HG02852 (cell line): ENCODE measurements around the gene KCNS3.

ENCODE experiments used
- ATAC-seq: cut with Tn5 transposase; IDR thresholded peaks from one replicate; pipeline ENCODE4 v1.9.1; 2021; ENCODE audit warnings: mild to moderate bottlenecking, moderate library complexity; ENCODE audit not compliant: unreplicated experiment

The KCNS3 gene

DNA sequence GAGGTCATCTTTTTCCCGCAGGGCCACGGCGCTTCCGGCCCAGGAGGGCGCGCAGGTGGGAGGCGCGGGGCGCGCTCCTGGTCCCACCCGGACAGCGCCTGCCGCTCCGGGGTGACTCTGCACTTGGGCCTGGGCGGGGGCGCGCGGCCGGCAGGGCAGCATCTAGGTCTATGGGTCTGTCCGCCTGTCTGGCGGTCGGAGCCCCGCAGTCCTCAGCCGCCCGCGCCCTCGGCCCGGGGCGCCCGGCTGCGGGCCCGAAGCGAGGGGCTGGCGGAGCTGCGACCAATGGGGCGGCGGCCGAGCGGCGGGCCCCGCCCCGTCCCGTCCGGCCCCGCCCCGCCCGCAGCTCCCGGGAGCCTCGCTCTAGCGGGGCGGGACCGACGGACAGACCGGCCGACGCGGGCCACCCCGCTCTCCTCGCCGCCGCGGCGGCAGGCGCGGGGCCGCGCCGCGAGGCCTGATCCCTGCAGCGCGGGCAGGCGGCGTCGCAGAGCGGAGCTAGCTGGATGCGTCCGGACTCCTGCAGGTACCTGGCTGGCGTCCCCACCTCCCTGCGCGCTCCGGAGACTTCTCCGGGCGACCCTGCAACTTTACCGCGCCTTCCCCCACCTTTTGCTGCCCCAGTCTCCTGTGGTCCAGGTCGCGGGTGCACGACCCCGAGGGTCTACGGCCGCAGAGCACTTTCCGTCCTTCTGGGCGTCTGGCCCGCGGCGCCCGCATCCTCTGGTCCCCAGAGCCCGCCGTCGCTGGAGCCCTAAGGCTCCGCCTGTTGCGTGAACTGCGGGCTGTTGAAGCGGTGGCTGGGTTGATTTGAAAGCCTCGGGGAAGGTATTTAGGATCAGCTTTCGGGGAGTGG, at the start of gene KCNS3:
KCNS3 (plus strand) TSS at position 387 of the 856 bp plus-strand sequence. CDS start 52,342 bp downstream, outside the sequence.
- ATAC-seq, result peak; percentile 86

- ATAC-seq, result peak; percentile 90
These were observed 48.1 kb upstream of the KCNS3 start for GRCh38 chr2:17830053-17831034.

DNA sequence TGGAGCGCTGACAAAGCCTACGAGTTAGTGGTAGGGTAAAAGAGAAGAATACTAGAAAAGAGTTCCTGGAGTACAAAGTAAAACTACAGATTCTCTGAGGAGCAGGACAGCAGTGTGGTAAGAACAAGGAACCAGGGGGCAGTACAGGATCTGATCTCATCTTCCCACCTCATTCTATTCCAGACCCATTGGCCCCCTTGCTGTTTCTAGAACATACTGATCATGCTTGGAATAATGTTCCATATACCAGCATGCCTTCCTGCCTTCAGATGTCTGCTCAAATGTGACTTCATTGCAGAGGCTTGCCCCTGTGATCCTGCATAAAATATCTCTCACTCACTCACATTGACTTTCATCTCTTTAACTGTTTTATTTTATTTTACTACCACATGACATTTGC, 43.0 kb upstream of the KCNS3 start:
- ATAC-seq, result no peak

GRCh38 chr2:17839959-17840358, 38.5 kb upstream of the KCNS3 start:
- no peak for ATAC-seq

GRCh38 chr2:17843457-17843856, 35.0 kb upstream of the KCNS3 start:
- no peak for ATAC-seq

DNA sequence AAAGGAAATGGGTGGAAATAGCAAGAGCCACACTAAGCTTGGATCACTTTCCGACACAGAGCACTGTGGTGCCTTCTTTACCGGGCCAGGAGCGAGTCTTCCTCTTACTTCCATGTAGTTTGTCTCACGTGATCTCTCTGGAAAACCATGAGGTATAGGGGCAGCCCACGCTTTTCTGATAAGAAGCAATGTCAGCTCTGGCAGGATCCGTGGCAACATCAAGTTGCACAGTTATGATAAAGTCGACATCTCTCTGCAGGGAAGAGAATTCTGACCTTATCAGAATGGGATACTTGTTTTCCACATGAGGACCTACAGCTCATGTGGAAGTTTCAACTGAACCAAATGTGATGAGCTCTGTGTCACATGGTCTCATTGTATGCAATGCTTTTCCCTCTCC, 32.7 kb upstream of the KCNS3 start:
- no peak for ATAC-seq

- no peak for ATAC-seq
These were observed 31.8 kb upstream of the KCNS3 start for GRCh38 chr2:17846676-17847075.

DNA sequence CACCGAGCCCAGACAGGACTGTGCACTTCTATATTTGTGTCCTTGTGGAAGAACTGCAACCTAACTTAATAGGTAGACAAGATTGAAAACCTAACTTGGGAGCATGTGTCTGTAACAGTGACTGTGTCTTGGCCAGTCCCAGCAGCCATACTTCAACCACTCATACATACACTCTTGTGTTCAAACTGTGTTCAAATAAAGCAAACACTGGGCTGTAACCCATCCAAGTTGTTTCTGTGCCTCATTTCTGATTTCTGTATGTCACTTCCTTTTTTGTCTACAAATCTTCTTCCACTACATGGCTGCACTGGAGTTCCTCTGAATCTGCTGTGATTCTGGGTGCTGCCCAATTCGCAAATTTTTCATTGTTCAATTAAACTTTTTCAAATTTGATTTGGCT, 31.2 kb upstream of the KCNS3 start:
- ATAC-seq, result no peak

DNA sequence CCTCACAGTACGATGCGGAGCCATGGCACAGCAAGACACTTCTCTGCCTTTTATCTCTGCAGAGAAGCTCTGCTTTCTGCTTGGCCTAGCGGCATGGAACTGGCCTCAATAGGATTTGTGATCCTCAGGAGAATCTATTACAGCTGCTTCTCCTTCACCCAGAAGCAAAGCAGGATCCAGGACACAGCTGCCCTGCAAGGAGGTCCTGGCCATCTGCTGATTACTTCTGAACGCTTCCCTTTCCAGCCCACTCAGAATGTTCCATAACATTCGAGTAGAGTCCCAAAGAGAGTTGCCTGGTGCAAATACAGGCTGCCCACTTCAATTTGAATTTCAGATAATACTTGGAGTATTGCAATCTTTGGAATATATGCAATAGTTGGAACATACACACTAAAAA, 29.2 kb upstream of the KCNS3 start:
- ATAC-seq, result no peak

DNA sequence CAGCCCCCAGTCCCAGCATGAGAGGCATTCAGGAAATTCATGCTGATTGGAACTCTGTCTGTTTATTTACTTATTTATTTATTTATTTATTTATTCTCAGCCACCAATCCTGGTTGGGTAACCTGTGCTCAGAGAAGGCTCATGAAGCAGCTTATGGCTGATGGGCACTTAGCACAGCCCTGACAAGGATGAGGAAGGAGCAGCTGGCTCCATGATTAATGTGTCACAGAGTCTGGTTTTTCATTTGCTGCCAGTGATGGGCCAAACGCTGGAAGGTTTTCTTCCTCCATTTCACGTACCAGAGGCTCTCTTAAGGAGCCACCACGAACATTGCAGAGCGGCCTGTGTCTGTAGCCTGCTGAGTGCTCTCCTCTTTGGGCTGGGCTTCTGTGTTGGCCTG, 28.3 kb upstream of the KCNS3 start:
- no peak for ATAC-seq

DNA sequence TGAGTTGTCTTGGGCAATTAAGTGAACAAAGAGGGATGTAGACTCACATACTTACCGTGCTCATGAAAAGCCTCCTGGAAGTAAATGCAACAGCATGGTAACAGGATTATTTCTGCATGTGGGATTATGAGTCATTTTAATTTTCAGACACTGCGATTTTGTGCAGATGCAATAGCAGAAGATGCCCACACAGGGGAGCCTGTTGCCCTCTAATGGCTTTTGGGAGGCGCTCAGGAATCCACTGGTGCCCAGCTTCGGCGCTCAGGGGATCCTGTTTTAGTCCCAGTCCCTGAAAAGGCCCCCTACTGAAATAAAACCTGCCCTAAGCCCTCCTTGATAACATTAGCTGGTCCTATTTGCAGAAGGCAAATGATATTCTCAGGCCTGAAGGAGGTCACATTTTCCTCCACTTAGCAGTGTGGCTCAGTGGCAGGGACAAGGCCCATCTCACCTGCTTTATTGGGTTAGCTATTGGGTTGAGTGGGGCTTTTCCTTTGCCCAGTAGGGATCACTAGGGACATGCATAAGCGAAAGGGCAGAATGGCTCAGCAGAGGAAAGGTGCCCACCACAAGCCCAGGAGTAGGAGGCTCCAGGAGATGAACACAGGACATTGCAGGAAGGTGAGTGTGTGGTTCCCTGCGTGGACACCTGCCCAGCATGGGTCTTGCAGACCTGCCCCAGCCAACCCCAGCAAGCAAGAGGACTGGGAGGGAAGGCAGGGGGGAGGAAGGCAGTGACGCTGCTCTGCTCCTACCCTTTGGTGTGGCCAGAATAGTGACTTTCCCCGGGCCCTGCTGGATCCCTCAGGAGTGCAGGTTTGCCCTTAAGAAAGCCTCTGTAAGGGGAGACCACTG, 26.5 kb upstream of the KCNS3 start:
- peak; percentile 80 for ATAC-seq

DNA sequence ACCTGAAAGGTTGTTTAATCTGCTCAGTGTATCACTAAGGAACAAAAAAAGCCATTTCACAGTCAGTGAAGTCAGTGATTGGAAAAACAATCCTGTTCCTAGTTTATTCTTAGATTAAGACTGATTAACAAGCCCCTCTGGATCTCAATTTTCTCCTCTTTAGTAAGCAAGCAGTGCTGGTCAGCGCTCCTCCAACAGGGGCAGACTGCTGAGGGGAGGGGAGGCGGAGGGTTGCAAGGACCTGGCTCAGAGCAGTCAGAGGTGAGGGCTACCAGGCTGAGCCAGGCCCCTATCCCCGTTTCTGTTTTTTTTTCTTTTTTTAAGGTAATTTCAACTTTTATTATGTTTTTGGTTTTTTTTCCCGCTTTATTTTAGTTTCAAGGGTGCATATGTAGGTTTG, 24.7 kb upstream of the KCNS3 start:
- no peak for ATAC-seq

DNA sequence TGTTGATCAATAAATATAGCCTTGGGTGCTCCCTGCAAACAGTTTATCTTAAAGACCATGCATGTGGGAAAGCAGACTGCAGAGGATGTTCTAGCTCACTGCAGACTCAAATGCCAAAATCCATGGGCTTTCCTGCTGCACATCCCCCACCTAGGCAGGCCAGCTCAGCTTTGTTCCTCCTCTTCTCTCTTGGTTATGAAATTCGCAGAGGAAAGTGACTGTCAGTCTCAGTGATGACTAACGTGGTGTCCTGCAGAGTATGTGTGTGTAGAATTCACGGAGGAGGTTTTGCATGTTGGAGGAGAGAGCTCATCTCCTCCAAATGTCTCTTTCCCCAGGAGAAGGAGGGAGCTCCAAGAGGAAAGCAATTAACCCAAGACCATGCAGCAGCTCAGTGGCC, 21.4 kb upstream of the KCNS3 start:
- ATAC-seq, result no peak

GRCh38 chr2:17858064-17858463, 20.4 kb upstream of the KCNS3 start:
- no peak for ATAC-seq

GRCh38 chr2:17863539-17863938, 14.9 kb upstream of the KCNS3 start:
- no peak for ATAC-seq

DNA sequence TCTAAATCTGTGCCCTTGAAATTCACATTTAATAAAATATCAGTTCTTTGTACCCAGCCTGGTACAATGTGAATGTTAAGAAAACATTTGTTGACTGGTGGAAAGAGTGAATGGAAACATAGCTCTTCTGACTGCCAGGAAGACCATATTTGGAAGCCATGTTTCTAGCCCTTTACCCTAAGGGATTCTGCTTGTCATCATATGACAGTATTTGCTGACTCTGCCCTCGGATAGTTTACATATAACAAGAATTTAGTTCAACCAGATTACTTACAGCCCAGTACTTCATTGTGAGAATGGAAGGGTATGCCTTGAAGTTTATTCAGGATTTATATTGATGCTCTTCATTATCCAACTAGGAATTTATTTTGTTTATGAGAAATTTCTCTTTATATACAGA, 13.8 kb upstream of the KCNS3 start:
- ATAC-seq, result no peak

- no peak for ATAC-seq
These were observed 11.3 kb upstream of the KCNS3 start for GRCh38 chr2:17867133-17867532.

GRCh38 chr2:17869128-17869527, 9.3 kb upstream of the KCNS3 start:
- ATAC-seq, result no peak

GRCh38 chr2:17871639-17872038, 6.8 kb upstream of the KCNS3 start:
- no peak for ATAC-seq

DNA sequence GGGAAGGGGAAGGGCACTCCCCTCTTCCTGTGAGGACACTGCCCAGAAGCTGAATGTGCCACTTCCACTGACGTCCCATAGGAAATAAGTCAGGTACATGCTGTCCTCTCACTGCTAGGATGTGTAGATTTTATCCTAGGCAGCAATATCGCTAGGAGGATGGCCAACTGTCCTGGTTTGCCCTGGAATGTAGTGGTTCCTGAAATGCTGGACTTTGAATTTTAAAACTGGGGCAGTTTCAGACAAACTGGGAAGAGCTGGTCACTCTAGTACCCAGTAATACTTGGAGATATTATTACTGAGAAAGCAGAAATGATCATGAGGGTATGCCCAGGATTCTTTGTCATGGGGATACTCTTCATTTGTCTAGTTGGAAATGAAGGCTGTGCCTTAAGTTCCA, 5.4 kb upstream of the KCNS3 start:
- ATAC-seq, result no peak

- no peak for ATAC-seq
These were observed 1.9 kb upstream of the KCNS3 start for GRCh38 chr2:17876590-17876989.
